HG02571 (cell line): ENCODE data around the gene TNFAIP2.
"Not testable (repeated sequence)": the region's sequence is repeated elsewhere in the genome, so short reads cannot be mapped to it uniquely, and the experiment has no call there.

ENCODE experiments used
- ATAC-seq: cut with Tn5 transposase; IDR thresholded peaks from one replicate; pipeline ENCODE4 v1.9.1; 2021; ENCODE audit warnings: mild to moderate bottlenecking, moderate library complexity; ENCODE audit not compliant: unreplicated experiment

Gene TNFAIP2

GRCh38 chr14:103149351-103150237 is 26.3 kb downstream of the TNFAIP2 start:
- ATAC-seq, result no peak

- no peak for ATAC-seq
These were observed 28.1 kb downstream of the TNFAIP2 start for GRCh38 chr14:103151270-103151945.

GRCh38 chr14:103155010-103155409 is 31.7 kb downstream of the TNFAIP2 start:
- ATAC-seq, result no peak

GRCh38 chr14:103155416-103155815 is 32.2 kb downstream of the TNFAIP2 start:
- ATAC-seq, result not testable (repeated sequence)

GRCh38 chr14:103155826-103156394 is 32.6 kb downstream of the TNFAIP2 start:
- no peak for ATAC-seq

- ATAC-seq, result no peak
These were observed 33.6 kb downstream of the TNFAIP2 start for GRCh38 chr14:103156651-103157378.

GRCh38 chr14:103157969-103158368 is 34.7 kb downstream of the TNFAIP2 start:
- no peak for ATAC-seq

- ATAC-seq, result no peak
These were observed 35.4 kb downstream of the TNFAIP2 start for GRCh38 chr14:103158688-103159087.

- no peak for ATAC-seq
These were observed 37.2 kb downstream of the TNFAIP2 start for GRCh38 chr14:103160321-103161053.

GRCh38 chr14:103161054-103161397 is 37.8 kb downstream of the TNFAIP2 start:
- ATAC-seq, result no peak

- no peak for ATAC-seq
These were observed 39.9 kb downstream of the TNFAIP2 start for GRCh38 chr14:103163199-103163598.

GRCh38 chr14:103164006-103164405 is 40.7 kb downstream of the TNFAIP2 start:
- no peak for ATAC-seq

GRCh38 chr14:103164779-103165178 is 41.5 kb downstream of the TNFAIP2 start:
- ATAC-seq, result no peak

- ATAC-seq, result no peak
These were observed 42.1 kb downstream of the TNFAIP2 start for GRCh38 chr14:103165323-103165722.

- ATAC-seq, result no peak
These were observed 46.7 kb downstream of the TNFAIP2 start for GRCh38 chr14:103169954-103170353.

- not testable (repeated sequence) for ATAC-seq
These were observed 47.9 kb downstream of the TNFAIP2 start for GRCh38 chr14:103171206-103171605.

GRCh38 chr14:103172921-103173320 is 49.7 kb downstream of the TNFAIP2 start:
- ATAC-seq, result no peak

- not testable (repeated sequence) for ATAC-seq
These were observed 50.6 kb downstream of the TNFAIP2 start for GRCh38 chr14:103173887-103174286.

- ATAC-seq, result not testable (repeated sequence)
These were observed 52.9 kb downstream of the TNFAIP2 start for GRCh38 chr14:103176176-103176575.

- ATAC-seq, result no peak
These were observed 54.1 kb downstream of the TNFAIP2 start for GRCh38 chr14:103177376-103177775.
